HG03097 (cell line): ENCODE data around the gene EDAR.

Experiments
- ATAC-seq: cut with Tn5 transposase; IDR thresholded peaks from one replicate; pipeline ENCODE4 v1.9.1; 2021; ENCODE audit not compliant: unreplicated experiment, low FRiP score

Gene EDAR

GRCh38 chr2:108911807-108912628, 77.0 kb downstream of the EDAR start:
- ATAC-seq = no peak

DNA sequence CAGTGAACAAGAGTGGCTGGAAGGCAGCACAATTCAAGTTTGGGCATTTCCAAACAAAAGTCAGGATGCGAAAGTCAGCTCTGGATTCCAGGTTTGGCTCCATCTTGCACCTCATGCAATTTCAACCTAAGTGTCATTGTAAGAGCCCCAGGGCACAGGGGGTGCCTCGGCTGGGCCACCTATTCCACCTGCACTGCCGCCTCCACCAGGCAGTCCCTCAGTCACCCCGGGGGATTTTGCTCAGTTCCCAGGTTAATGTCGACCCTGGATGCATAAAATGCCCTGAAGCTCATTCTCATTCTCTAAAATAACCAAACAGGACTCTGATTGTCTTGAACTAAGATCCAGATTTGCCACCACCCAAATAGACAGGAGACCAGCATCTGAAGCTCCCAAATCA, 77.6 kb downstream of the EDAR start:
- no peak for ATAC-seq

DNA sequence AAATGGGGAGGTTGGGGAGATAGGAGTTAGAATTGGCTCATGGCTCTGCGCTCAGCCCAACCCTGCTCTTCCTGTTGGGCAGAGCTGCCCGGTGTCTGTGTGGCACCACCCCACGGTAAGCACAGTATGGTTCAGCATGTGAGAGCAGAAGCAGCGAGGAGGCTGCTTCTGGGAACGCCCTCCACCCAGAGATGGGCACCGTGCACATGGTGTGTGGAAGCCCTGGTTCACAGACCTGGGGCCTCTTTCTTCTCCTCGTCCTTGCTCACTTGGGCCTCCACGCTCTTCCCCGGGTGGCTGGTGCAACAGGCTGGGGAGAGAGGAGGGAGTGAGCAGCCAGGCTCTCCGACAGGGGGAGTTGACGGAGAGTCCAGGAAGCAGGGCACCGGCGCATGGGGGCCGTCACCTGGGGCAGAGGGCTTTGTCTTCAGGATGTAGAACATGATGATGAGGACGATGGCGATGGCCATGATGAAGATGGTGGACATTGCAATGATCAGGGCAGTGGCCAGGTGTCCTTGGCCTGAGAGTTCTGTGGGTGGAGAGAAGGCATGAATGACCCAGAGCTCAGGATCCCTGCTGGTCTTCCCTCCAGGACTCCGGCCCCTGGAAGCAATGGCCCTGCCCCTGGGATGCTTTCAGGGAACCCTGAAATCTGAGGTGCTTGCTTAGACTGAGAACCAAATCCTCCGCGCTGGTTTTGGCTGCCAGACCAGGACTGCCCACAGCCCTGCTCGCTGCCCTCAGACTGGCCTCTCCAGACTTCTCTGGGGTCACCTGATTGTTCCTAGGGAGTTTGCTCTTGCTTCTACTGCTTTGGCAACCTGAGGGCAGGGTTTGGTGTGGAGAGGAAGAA, 78.3 kb downstream of the EDAR start:
- ATAC-seq = no peak

DNA sequence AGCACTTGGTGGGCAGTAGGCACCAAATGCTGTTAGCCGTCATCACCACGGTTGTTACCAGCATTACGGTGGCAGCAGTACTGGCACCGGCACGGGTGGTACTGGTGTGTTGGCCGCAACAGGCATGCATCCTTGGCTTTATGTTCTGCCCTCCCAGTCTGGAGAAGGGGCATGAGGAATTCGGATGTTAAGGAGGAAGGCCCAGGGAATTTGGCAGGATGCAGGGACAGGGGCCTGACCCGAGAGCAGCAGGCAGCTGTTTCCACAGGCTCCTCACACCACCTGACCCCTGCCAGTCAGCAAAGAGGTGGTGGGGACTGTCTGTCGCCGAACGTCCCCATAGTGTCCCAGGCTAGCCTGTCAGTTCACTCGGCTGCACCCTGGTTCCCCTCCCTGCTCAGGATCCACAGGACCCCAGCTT, 79.0 kb downstream of the EDAR start:
- ATAC-seq = no peak

DNA sequence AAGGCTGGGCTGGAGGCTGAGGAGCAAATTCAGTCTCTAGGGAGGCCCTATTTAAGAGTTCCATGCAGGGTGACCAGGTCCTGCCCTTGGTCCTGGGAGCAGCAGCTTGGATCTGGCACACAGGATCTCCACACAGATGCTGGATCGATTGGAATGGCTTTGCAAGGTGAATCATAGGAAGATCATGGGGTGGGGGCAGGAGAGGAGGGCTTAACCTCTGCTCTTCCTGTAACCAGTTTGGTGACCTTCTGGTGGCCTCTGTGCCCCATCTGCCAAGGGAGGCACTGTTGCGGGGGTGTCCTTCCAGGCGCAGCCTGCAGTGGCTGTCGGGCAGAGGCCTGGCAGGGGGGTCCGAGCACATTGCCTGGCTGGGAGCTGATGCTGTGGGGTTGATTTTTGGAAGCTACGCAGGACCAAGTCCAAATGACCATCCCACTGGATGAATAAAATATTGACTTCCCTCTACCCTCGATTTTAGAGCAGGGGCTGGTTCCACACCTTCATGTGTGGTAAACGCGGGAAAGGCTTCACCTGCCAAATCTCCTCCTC, 79.7 kb downstream of the EDAR start:
- no peak for ATAC-seq

GRCh38 chr2:108908713-108909070, 80.3 kb downstream of the EDAR start:
- ATAC-seq = no peak

- ATAC-seq = no peak
Observed at GRCh38 chr2:108907822-108908712, 81.0 kb downstream of the EDAR start.

DNA sequence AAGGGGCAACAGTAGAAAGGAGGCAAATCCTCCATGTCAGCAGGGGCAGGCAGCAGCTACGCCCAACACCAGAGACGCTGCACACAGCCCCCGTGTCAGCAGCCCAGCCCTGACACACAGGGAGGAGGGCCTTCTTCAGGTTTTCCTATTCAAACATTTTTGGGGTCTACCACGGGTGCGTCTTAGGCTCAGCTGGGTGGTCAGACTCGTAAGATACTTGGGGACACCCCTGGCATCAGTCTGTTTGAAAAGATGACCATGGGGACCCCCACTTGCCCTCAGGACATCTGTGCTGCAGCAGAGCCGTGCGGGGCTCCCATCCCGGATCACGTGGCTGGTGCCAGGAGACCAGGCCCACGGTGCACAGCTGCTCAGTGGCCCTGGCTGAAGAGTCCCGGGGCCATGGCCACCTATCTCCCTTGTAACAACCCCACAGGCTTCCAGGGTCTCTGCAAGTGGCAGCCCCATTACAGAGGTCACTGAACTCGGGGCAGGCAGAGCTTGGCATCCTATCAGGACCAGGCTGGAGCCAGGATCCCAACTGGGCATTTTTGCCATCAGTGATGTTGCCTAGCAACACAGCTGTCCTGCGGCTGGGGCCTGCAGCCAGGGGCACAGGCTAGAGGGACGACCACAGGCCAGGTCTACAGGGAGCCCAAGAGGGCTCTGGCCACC, 82.5 kb downstream of the EDAR start:
- ATAC-seq = no peak

DNA sequence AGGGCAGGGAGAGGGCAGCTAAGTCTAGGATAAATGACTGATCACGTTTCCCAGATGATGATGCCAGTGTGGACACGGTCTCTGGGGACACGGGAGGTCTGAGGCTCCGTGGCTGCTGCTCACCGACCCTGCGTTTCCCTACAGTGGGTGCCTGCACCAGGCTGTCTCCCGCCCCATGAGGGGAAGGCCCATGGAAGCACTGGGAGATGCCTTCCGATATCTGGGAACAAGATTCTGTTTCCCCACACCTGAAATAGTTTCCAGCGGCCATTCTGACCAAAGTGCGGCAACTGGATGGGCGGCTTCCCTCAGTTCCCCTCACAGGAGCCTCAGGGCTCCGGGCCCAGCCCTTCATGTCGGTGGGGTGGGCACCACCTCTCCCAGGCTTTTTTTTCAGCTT, 83.1 kb downstream of the EDAR start:
- no peak for ATAC-seq

- no peak for ATAC-seq
Observed at GRCh38 chr2:108905176-108905575, 83.8 kb downstream of the EDAR start.

GRCh38 chr2:108904680-108905079, 84.3 kb downstream of the EDAR start:
- ATAC-seq = no peak

DNA sequence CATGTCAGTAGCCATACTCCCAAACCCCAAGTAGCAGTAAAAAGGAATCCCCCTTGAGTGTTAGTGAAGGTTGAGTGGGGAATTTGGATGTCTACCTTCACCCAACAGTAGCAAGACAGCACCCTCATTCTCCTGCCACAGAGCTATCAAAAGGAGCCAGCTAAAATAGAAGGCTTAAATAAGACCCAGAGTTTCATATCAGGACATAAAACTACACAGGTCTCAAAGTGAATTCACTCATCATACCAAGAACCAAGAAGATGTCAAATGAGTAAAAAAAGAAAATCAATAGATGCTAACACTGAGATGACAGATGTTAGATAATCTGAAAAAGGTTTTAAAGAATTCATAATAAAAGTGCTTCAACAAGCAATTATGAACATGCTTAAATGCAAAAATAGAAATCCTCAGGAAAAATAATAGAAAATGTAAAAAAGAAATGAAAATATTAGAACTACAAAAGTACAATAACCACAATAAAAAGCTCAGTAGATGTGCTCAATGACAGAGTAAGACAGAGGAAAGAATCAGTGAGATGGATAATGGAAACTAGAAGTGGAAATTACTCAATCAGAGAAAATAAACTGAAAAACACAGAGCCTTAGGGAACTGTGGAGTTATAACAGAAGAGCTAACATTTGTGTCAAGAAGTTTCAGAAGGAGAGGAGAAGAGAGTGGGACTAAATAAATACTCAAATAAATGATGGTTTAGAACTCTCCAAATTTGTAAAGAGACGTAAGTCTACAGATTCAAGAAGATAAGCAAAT, 90.5 kb downstream of the EDAR start:
- ATAC-seq = no peak

GRCh38 chr2:108896741-108897140, 92.3 kb downstream of the EDAR start:
- no peak for ATAC-seq

GRCh38 chr2:108895188-108895587, 93.8 kb downstream of the EDAR start:
- no peak for ATAC-seq

- no peak for ATAC-seq
Observed at GRCh38 chr2:108894766-108895165, 94.3 kb downstream of the EDAR start.

DNA sequence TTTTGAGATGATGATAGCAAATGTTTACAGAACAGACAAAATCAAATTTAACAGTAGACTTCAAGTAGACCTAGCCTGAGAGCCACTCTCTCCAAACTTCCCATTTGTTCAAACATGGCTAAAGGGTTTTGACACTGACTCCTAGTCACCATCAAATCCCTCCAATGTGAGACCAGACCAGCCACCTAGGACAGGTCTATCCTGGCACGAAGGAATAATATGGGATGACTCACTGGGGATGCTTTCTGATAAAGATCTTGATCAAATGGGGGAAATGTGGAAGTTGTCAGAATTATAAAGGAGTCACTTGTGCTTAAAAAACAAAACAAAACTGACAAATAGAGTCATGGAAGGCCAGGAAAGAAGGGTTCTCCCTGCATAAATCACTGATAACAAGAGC, 95.7 kb downstream of the EDAR start:
- no peak for ATAC-seq

DNA sequence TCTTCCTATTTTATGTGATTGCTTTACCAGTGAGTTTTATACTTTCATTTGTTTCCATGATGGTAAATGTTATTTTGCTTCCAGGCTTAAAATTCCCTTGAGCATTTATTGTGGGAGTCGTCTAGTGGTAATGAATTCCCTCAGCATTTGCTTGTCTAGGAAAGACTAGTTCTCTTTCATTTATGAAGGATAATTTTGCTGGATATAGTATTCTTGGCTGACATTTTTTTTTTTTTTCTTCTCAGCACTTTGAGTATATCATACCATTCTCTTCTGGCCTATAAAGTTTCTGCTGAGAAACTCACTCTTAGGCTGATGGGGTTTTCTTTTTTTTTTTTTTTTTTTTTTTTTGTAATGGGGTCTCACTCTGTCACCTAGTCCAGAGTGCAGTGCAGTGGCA, 99.1 kb downstream of the EDAR start:
- ATAC-seq = no peak

DNA sequence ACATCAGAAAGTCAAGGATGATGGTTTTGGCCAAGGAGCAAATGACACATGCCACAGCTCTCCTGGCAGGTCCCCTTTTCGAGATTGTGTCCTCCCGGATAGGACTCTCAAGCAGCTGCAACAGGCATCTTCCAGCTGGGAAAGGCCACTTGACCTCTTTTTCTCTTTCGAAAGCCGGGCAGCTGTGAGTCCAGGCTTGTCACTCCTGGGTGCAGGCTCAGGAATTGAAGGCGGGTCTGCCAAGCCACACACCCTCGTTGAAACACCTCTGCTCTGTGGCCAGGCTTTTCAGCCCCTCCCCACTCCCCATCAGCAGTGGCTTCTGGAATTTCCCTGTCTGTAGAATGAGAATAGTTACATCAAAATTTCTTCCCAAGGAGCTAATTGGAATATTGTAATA, 104.4 kb downstream of the EDAR start:
- ATAC-seq = no peak

- no peak for ATAC-seq
Observed at GRCh38 chr2:108878276-108878675, 110.7 kb downstream of the EDAR start.
